KMS-11 (cell line): ENCODE measurements around the gene GCFC2.

Experiments
- H2AFZ ChIP-seq: fragments of 200-600 bp; sonication (generic); 2 replicates; pipeline ENCODE4 v1.6.1; 2016; ENCODE audit warnings: antibody characterized with exemption, mixed run types, low read depth
- H3K27ac ChIP-seq: fragments of 200-600 bp; sonication (generic); 2 replicates; pipeline ENCODE4 v1.6.1; 2016; ENCODE audit warnings: mild to moderate bottlenecking, mixed run types
- H3K27me3 ChIP-seq: fragments of 200-600 bp; sonication (generic); 2 replicates; pipeline ENCODE4 v1.6.1; 2017; ENCODE audit warnings: mild to moderate bottlenecking, low read depth, mixed run types, moderate library complexity; ENCODE audit not compliant: insufficient read depth
- H3K36me3 ChIP-seq: fragments of 200-600 bp; sonication (generic); 2 replicates; pipeline ENCODE4 v1.6.1; 2017; ENCODE audit warnings: mild to moderate bottlenecking, mixed run types; ENCODE audit not compliant: insufficient read depth
- H3K4me1 ChIP-seq: fragments of 200-600 bp; sonication (generic); 2 replicates; pipeline ENCODE4 v1.6.1; 2016; ENCODE audit warnings: mild to moderate bottlenecking, low read depth, mixed run types; ENCODE audit not compliant: poor library complexity, severe bottlenecking
- H3K4me2 ChIP-seq: fragments of 200-600 bp; sonication (generic); 2 replicates; pipeline ENCODE4 v1.7.0; 2016; ENCODE audit warnings: mild to moderate bottlenecking, mixed run types
- H3K4me3 ChIP-seq: fragments of 200-600 bp; sonication (generic); IDR thresholded peaks from 2 replicates; pipeline ENCODE4 v1.6.1; 2017; ENCODE audit warnings: low read depth, low read length, mixed read lengths; ENCODE audit not compliant: insufficient read depth
- H3K79me2 ChIP-seq: fragments of 200-600 bp; sonication (generic); 2 replicates; pipeline ENCODE4 v1.6.1; 2016; ENCODE audit warnings: low read depth, mixed run types; ENCODE audit not compliant: insufficient read depth
- H3K9ac ChIP-seq: fragments of 200-600 bp; sonication (generic); 2 replicates; pipeline ENCODE4 v1.6.1; 2016; ENCODE audit warnings: mild to moderate bottlenecking, mixed run types
- H4K20me1 ChIP-seq: fragments of 200-600 bp; sonication (generic); 2 replicates; pipeline ENCODE4 v1.6.1; 2016; ENCODE audit warnings: mild to moderate bottlenecking, mixed run types; ENCODE audit not compliant: insufficient read depth
- CTCF ChIP-seq: fragments of 200-600 bp; sonication (generic); conservative IDR thresholded peaks from 2 replicates; pipeline ENCODE4 v1.6.1; 2017; ENCODE audit warnings: low read depth, mild to moderate bottlenecking, antibody characterized with exemption, low read length, moderate library complexity, mixed read lengths

The GCFC2 gene

GRCh38 chr2:75667884-75668283 is 42.8 kb downstream of the GCFC2 start:
- Histone ChIP-seq H3K27ac (no peak overlapping the region), H3K36me3 (no peaks in the 10 kb centered on the region), H3K27me3 (no peaks in the 10 kb centered on the region), H4K20me1 (no peaks in the 10 kb centered on the region), H3K4me3 (no peak overlapping the region), H3K79me2 (peaks cover 4% of the 10 kb centered on the region; the same call in 1 of the 2 replicates), H2AFZ (no peak overlapping the region), H3K4me1 (no peaks in the 10 kb centered on the region), H3K4me2 (no peak overlapping the region), H3K9ac (no peak overlapping the region)
- TF ChIP-seq CTCF, result no peak

- no peak for TF ChIP-seq CTCF
- Histone ChIP-seq H3K79me2 (peaks cover 4% of the 10 kb centered on the region; the same call in 1 of the 2 replicates), H3K4me3 (no peak overlapping the region), H3K27ac (no peak overlapping the region), H3K4me1 (no peaks in the 10 kb centered on the region), H2AFZ (no peak overlapping the region), H3K27me3 (no peaks in the 10 kb centered on the region), H4K20me1 (no peaks in the 10 kb centered on the region), H3K9ac (no peak overlapping the region), H3K4me2 (no peak overlapping the region), H3K36me3 (no peaks in the 10 kb centered on the region)
These were observed 43.8 kb downstream of the GCFC2 start for GRCh38 chr2:75666911-75667310.

GRCh38 chr2:75657798-75658197 is 52.9 kb downstream of the GCFC2 start:
- Histone ChIP-seq H3K9ac (no peak overlapping the region), H3K4me2 (no peak overlapping the region), H3K79me2 (no peaks in the 10 kb centered on the region), H3K27me3 (no peaks in the 10 kb centered on the region), H3K36me3 (peaks cover 16% of the 10 kb centered on the region; the same call in 1 of the 2 replicates), H2AFZ (no peak overlapping the region), H4K20me1 (no peaks in the 10 kb centered on the region), H3K27ac (no peak overlapping the region), H3K4me3 (no peak overlapping the region), H3K4me1 (no peaks in the 10 kb centered on the region)
- TF ChIP-seq CTCF, result no peak

- Histone ChIP-seq H3K79me2 (no peaks in the 10 kb centered on the region), H3K4me2 (no peak overlapping the region), H3K36me3 (peaks cover 16% of the 10 kb centered on the region; the same call in 1 of the 2 replicates), H3K27ac (no peak overlapping the region), H3K9ac (no peak overlapping the region), H3K27me3 (no peaks in the 10 kb centered on the region), H2AFZ (no peak overlapping the region), H3K4me1 (no peaks in the 10 kb centered on the region), H3K4me3 (no peak overlapping the region), H4K20me1 (no peaks in the 10 kb centered on the region)
- no peak for TF ChIP-seq CTCF
These were observed 54.2 kb downstream of the GCFC2 start for GRCh38 chr2:75656563-75656962.

- no peaks in the 10 kb centered on the region for H3K79me2 ChIP-seq
- H3K4me2 ChIP-seq, result no peak overlapping the region
- no peak overlapping the region for H2AFZ ChIP-seq
- H3K4me3 ChIP-seq, result no peak overlapping the region
- H3K27ac ChIP-seq, result no peak overlapping the region
- TF ChIP-seq CTCF, result no peak
- no peaks in the 10 kb centered on the region for H3K27me3 ChIP-seq
- H4K20me1 ChIP-seq, result no peaks in the 10 kb centered on the region
- H3K36me3 ChIP-seq, result peaks cover 16% of the 10 kb centered on the region; the same call in 1 of the 2 replicates
- H3K4me1 ChIP-seq, result no peaks in the 10 kb centered on the region
- H3K9ac ChIP-seq, result no peak overlapping the region
These were observed 54.9 kb downstream of the GCFC2 start for GRCh38 chr2:75655861-75656260.
